ENCODE data around the gene ATP5MC3. TPM values are rescaled to one million over a fixed set of nuclear protein-coding genes. Genes with fewer than 3 reads are reported as not detected.

The ATP5MC3 gene
- total and polyA plus RNA-seq, 2 donors (not counting 1 experiment from before 2014, with no cell fraction given) = 74.0 to 499 TPM

- Histone ChIP-seq H3K9ac (ENCODE audit: insufficient read depth, low read length) (no peak overlapping the region), H3K79me2 (ENCODE audit: control insufficient read depth, insufficient read depth, low read length) (no peaks in the 10 kb centered on the region), H3K4me1 (ENCODE audit: control insufficient read depth, extremely low read depth, insufficient read depth, low read length) (no peaks in the 10 kb centered on the region), H3K9me3 (ENCODE audit: control insufficient read depth, insufficient read depth, low read depth, low read length) (no peaks in the 10 kb centered on the region), H3K27ac (ENCODE audit: insufficient read depth, low read length) (no peak overlapping the region), H3K4me3 (replicated peaks in 1 of 4; ENCODE audit: control extremely low read depth in 1 of 4, insufficient read depth in 1 of 4, low read depth in 3 of 4, low read length in 4 of 4) (no peak overlapping the region), H3K36me3 (ENCODE audit: control insufficient read depth, insufficient read depth, low read length) (no peaks in the 10 kb centered on the region), H4K20me1 (ENCODE audit: control insufficient read depth, extremely low read depth, insufficient read depth, low read length) (no peaks in the 10 kb centered on the region), H2AFZ (ENCODE audit: low read length) (no peak overlapping the region), H3K27me3 (ENCODE audit: control insufficient read depth, insufficient read depth, low read length) (no peaks in the 10 kb centered on the region), H3K4me2 (ENCODE audit: extremely low read depth, insufficient read depth, low read length) (no peak overlapping the region)
- DNase-seq (ENCODE audit: low read depth in 2 of 2) = no peak
- TF ChIP-seq EZH2 (IDR thresholded peaks at IDR 0.05; ENCODE audit: low read length, missing control alignments) (no peak), CTCF (conservative IDR thresholded peaks at IDR 0.05 in 1 of 2, IDR thresholded peaks at IDR 0.05 in 1 of 2; ENCODE audit: low read depth in 1 of 2, low read length in 2 of 2) (no peak)
These were observed 45.9 kb upstream of the ATP5MC3 start for GRCh38 chr2:175227393-175227792.

- H3K27me3 ChIP-seq (ENCODE audit: control insufficient read depth, insufficient read depth, low read length) = peaks cover 4% of the 10 kb centered on the region
- no peak overlapping the region for H3K9ac ChIP-seq (ENCODE audit: insufficient read depth, low read length)
- H2AFZ ChIP-seq (ENCODE audit: low read length) = no peak overlapping the region
- no peaks in the 10 kb centered on the region for H3K9me3 ChIP-seq (ENCODE audit: control insufficient read depth, insufficient read depth, low read depth, low read length)
- H4K20me1 ChIP-seq (ENCODE audit: control insufficient read depth, extremely low read depth, insufficient read depth, low read length) = no peaks in the 10 kb centered on the region
- no peak overlapping the region for H3K27ac ChIP-seq (ENCODE audit: insufficient read depth, low read length)
- H3K79me2 ChIP-seq (ENCODE audit: control insufficient read depth, insufficient read depth, low read length) = no peaks in the 10 kb centered on the region
- H3K4me2 ChIP-seq (ENCODE audit: extremely low read depth, insufficient read depth, low read length) = no peak overlapping the region
- H3K4me1 ChIP-seq (ENCODE audit: control insufficient read depth, extremely low read depth, insufficient read depth, low read length) = no peaks in the 10 kb centered on the region
- H3K4me3 ChIP-seq (replicated peaks in 1 of 4; ENCODE audit: control extremely low read depth in 1 of 4, insufficient read depth in 1 of 4, low read depth in 3 of 4, low read length in 4 of 4) = no peak overlapping the region
- DNase-seq (ENCODE audit: low read depth in 2 of 2) = no peak
- no peak for TF ChIP-seq CTCF (conservative IDR thresholded peaks at IDR 0.05 in 1 of 2, IDR thresholded peaks at IDR 0.05 in 1 of 2; ENCODE audit: low read depth in 1 of 2, low read length in 2 of 2)
- no peak for TF ChIP-seq EZH2 (IDR thresholded peaks at IDR 0.05; ENCODE audit: low read length, missing control alignments)
- H3K36me3 ChIP-seq (ENCODE audit: control insufficient read depth, insufficient read depth, low read length) = no peaks in the 10 kb centered on the region
These were observed 38.6 kb upstream of the ATP5MC3 start for GRCh38 chr2:175220075-175220474.

- no peaks in the 10 kb centered on the region for H3K4me1 ChIP-seq (ENCODE audit: control insufficient read depth, extremely low read depth, insufficient read depth, low read length)
- H3K27me3 ChIP-seq (ENCODE audit: control insufficient read depth, insufficient read depth, low read length) = peaks cover 4% of the 10 kb centered on the region
- no peak overlapping the region for H3K4me2 ChIP-seq (ENCODE audit: extremely low read depth, insufficient read depth, low read length)
- DNase-seq (ENCODE audit: low read depth in 2 of 2) = no peak
- TF ChIP-seq EZH2 (IDR thresholded peaks at IDR 0.05; ENCODE audit: low read length, missing control alignments) (no peak), CTCF (conservative IDR thresholded peaks at IDR 0.05 in 1 of 2, IDR thresholded peaks at IDR 0.05 in 1 of 2; ENCODE audit: low read depth in 1 of 2, low read length in 2 of 2) (no peak)
- no peak overlapping the region for H2AFZ ChIP-seq (ENCODE audit: low read length)
- H3K79me2 ChIP-seq (ENCODE audit: control insufficient read depth, insufficient read depth, low read length) = no peaks in the 10 kb centered on the region
- H3K27ac ChIP-seq (ENCODE audit: insufficient read depth, low read length) = no peak overlapping the region
- no peaks in the 10 kb centered on the region for H4K20me1 ChIP-seq (ENCODE audit: control insufficient read depth, extremely low read depth, insufficient read depth, low read length)
- H3K36me3 ChIP-seq (ENCODE audit: control insufficient read depth, insufficient read depth, low read length) = no peaks in the 10 kb centered on the region
- H3K9ac ChIP-seq (ENCODE audit: insufficient read depth, low read length) = no peak overlapping the region
- H3K9me3 ChIP-seq (ENCODE audit: control insufficient read depth, insufficient read depth, low read depth, low read length) = no peaks in the 10 kb centered on the region
- no peak overlapping the region for H3K4me3 ChIP-seq (replicated peaks in 1 of 4; ENCODE audit: control extremely low read depth in 1 of 4, insufficient read depth in 1 of 4, low read depth in 3 of 4, low read length in 4 of 4)
These were observed 37.0 kb upstream of the ATP5MC3 start for GRCh38 chr2:175218551-175218950.

All from fibroblast of lung (primary cell).